GM12878 (cell line): ENCODE results near the gene GLT1D1.

Source experiments
- CHD4 ChIP-seq: fragments of 200-600 bp; sonication (generic); IDR thresholded peaks from 2 replicates; pipeline ENCODE4 v1.6.1; 2016; ENCODE audit warnings: mild to moderate bottlenecking
- ETV6 ChIP-seq, 2 experiments: fragments of 450-650 bp in 1 of 2; IDR thresholded peaks in 1 of 2; conservative IDR thresholded peaks in 1 of 2; 2 replicates each; pipeline ENCODE4 v1.6.1; 2014; ENCODE audit warnings: antibody characterized with exemption in 1 of 2, borderline replicate concordance in 1 of 2, low read depth in 1 of 2, mild to moderate bottlenecking in 1 of 2, moderate library complexity in 1 of 2
- KLF5 ChIP-seq: fragments of 450-650 bp; IDR thresholded peaks from 2 replicates; pipeline ENCODE4 v1.6.1; 2014; ENCODE audit warnings: mild to moderate bottlenecking; ENCODE audit not compliant: partially characterized antibody
- USF1 ChIP-seq: IDR thresholded peaks from 2 replicates; pipeline ENCODE4 v1.6.1; 2011; ENCODE audit warnings: borderline replicate concordance, low read depth, mild to moderate bottlenecking, moderate library complexity, mixed read lengths, low read length; ENCODE audit not compliant: insufficient read depth; ENCODE audit errors: extremely low read length
- ZBTB11 ChIP-seq: fragments of 450-650 bp; formaldehyde crosslinking; IDR thresholded peaks from 2 replicates; pipeline ENCODE4 v1.5.0; 2022; ENCODE audit warnings: mild to moderate bottlenecking, missing genetic modification characterization
- ZZZ3 ChIP-seq: IDR thresholded peaks from 2 replicates; pipeline ENCODE4 v1.6.1; 2011; ENCODE audit warnings: low read depth; ENCODE audit not compliant: control insufficient read depth, insufficient read length

- no peak for TF ChIP-seq ZZZ3
- no peak for TF ChIP-seq CHD4
- no peak for TF ChIP-seq ZBTB11 (CRISPR knock-in tag)
- TF ChIP-seq KLF5, result no peak
- TF ChIP-seq ETV6 (conservative IDR thresholded peaks at IDR 0.05 in 1 of 2, IDR thresholded peaks at IDR 0.05 in 1 of 2; ENCODE audit: borderline replicate concordance in 1 of 2, low read depth in 1 of 2), result no peak
- no peak for TF ChIP-seq USF1
These were observed 116.8 kb downstream of the GLT1D1 start for GRCh38 chr12:128970110-128970509.
